HG03342 (cell line): ENCODE results near the gene PDS5A.
"Not testable (repeated sequence)": the region's sequence is repeated elsewhere in the genome, so short reads cannot be mapped to it uniquely, and the experiment has no call there.

Source experiments
- ATAC-seq: cut with Tn5 transposase; IDR thresholded peaks from one replicate; pipeline ENCODE4 v1.9.1; 2021; ENCODE audit warnings: mild to moderate bottlenecking, moderate library complexity; ENCODE audit not compliant: unreplicated experiment

Gene PDS5A

GRCh38 chr4:39781988-39782387, 195.7 kb downstream of the PDS5A start:
- not testable (repeated sequence) for ATAC-seq
